ENCODE data around the gene IL12A.

- TF ChIP-seq, protein P1, sequence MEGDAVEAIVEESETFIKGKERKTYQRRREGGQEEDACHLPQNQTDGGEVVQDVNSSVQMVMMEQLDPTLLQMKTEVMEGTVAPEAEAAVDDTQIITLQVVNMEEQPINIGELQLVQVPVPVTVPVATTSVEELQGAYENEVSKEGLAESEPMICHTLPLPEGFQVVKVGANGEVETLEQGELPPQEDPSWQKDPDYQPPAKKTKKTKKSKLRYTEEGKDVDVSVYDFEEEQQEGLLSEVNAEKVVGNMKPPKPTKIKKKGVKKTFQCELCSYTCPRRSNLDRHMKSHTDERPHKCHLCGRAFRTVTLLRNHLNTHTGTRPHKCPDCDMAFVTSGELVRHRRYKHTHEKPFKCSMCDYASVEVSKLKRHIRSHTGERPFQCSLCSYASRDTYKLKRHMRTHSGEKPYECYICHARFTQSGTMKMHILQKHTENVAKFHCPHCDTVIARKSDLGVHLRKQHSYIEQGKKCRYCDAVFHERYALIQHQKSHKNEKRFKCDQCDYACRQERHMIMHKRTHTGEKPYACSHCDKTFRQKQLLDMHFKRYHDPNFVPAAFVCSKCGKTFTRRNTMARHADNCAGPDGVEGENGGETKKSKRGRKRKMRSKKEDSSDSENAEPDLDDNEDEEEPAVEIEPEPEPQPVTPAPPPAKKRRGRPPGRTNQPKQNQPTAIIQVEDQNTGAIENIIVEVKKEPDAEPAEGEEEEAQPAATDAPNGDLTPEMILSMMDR (IDR thresholded peaks at IDR 0.05; ENCODE audit: insufficient read depth, low read length) = no peak
- TF ChIP-seq GABPA (IDR thresholded peaks at IDR 0.05; ENCODE audit: low read depth) = no peak
- TF ChIP-seq POLR2AphosphoS5 (IDR thresholded peaks at IDR 0.05; ENCODE audit: low read depth) = no peak
- TF ChIP-seq, protein P2, sequence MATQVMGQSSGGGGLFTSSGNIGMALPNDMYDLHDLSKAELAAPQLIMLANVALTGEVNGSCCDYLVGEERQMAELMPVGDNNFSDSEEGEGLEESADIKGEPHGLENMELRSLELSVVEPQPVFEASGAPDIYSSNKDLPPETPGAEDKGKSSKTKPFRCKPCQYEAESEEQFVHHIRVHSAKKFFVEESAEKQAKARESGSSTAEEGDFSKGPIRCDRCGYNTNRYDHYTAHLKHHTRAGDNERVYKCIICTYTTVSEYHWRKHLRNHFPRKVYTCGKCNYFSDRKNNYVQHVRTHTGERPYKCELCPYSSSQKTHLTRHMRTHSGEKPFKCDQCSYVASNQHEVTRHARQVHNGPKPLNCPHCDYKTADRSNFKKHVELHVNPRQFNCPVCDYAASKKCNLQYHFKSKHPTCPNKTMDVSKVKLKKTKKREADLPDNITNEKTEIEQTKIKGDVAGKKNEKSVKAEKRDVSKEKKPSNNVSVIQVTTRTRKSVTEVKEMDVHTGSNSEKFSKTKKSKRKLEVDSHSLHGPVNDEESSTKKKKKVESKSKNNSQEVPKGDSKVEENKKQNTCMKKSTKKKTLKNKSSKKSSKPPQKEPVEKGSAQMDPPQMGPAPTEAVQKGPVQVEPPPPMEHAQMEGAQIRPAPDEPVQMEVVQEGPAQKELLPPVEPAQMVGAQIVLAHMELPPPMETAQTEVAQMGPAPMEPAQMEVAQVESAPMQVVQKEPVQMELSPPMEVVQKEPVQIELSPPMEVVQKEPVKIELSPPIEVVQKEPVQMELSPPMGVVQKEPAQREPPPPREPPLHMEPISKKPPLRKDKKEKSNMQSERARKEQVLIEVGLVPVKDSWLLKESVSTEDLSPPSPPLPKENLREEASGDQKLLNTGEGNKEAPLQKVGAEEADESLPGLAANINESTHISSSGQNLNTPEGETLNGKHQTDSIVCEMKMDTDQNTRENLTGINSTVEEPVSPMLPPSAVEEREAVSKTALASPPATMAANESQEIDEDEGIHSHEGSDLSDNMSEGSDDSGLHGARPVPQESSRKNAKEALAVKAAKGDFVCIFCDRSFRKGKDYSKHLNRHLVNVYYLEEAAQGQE (IDR thresholded peaks at IDR 0.05; ENCODE audit: insufficient replicate concordance, low read depth) = no peak
- no peak for TF ChIP-seq SPI1 (IDR thresholded peaks at IDR 0.05; ENCODE audit: borderline replicate concordance, low read depth)
Measured at GRCh38 chr3:160008961-160009360, 20.3 kb downstream of the IL12A start.
